HG02623 (cell line): ENCODE results near the gene TBPL2.

ENCODE experiments used
- ATAC-seq: cut with Tn5 transposase; IDR thresholded peaks from one replicate; pipeline ENCODE4 v1.9.1; 2021; ENCODE audit warnings: moderate library complexity; ENCODE audit not compliant: unreplicated experiment

Gene TBPL2

DNA sequence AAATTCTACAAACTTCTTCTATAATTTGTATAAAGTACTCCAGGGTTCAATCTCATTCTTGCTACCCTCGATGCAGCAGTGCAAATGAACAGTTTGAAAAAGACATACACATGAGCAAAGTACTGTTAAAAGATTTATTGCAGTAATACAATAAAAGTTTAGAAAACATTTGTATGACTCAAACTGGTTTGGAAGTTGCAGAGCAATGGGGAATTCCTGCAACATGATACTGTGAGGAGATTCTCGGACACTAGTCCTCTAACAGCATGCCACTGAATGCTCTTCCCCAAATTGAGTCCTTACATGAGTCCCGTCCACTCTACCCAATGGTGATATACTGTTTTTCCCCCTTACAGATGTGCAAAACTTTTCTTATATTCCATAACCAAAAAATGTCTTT lies 74.1 kb downstream of the TBPL2 start:
- no peak for ATAC-seq
